Retinal pigment epithelial cell (primary cell): ENCODE results near the gene COA5.

ENCODE experiments used
- DNase-seq: peaks from one replicate; pipeline ENCODE4 v3.0.0-alpha.2; 2010; ENCODE audit warnings: low read depth
- H3K4me3 ChIP-seq: 2 replicates; pipeline ENCODE4 v1.5.1; 2011; ENCODE audit warnings: mild to moderate bottlenecking, low read length, control low read depth, moderate library complexity
- CTCF ChIP-seq: conservative IDR thresholded peaks from 2 replicates; pipeline ENCODE4 v1.5.1; 2011; ENCODE audit warnings: low read depth, low read length, control low read depth, inconsistent platforms

COA5 gene

GRCh38 chr2:98572676-98573075 is 35.6 kb downstream of the COA5 start:
- TF ChIP-seq CTCF: no peak
- no peak overlapping the region for H3K4me3 ChIP-seq
- DNase-seq: no peak

- no peak overlapping the region for H3K4me3 ChIP-seq
- TF ChIP-seq CTCF: no peak
- DNase-seq: no peak
Measured at GRCh38 chr2:98572211-98572610, 36.1 kb downstream of the COA5 start.

GRCh38 chr2:98571796-98572195 is 36.5 kb downstream of the COA5 start:
- DNase-seq: no peak
- TF ChIP-seq CTCF: no peak
- H3K4me3 ChIP-seq: no peak overlapping the region

GRCh38 chr2:98571121-98571701 is 37.1 kb downstream of the COA5 start:
- no peak for TF ChIP-seq CTCF
- no peak for DNase-seq

GRCh38 chr2:98570356-98570755 is 38.0 kb downstream of the COA5 start:
- DNase-seq: no peak
- TF ChIP-seq CTCF: no peak
- no peak overlapping the region for H3K4me3 ChIP-seq

More at GRCh38 chr2:98571121-98571701, 37.1 kb downstream of the COA5 start:
- no peak overlapping the region for H3K4me3 ChIP-seq

- TF ChIP-seq CTCF: no peak
Measured at GRCh38 chr2:98569915-98570314, 38.4 kb downstream of the COA5 start.

GRCh38 chr2:98569197-98569793 is 39.0 kb downstream of the COA5 start:
- peak; percentile 88 for TF ChIP-seq CTCF
- no peak overlapping the region for H3K4me3 ChIP-seq
- DNase-seq: no peak

More at GRCh38 chr2:98569915-98570314, 38.4 kb downstream of the COA5 start:
- no peak for DNase-seq
- H3K4me3 ChIP-seq: no peak overlapping the region
